ENCODE results near the gene C6orf62.
"Not testable (repeated sequence)": the region's sequence is repeated elsewhere in the genome, so short reads cannot be mapped to it uniquely, and the experiment has no call there.

- not testable (repeated sequence) for TF ChIP-seq CTCF, POLR2A (IDR thresholded peaks at IDR 0.05)
These were observed 46.2 kb upstream of the C6orf62 start for GRCh38 chr6:24764833-24765828.

Measured in testis (tissue), 2 donors.